AG20443 (cell line): ENCODE results near the gene UBTF.
A peak's percentile ranks its signal among the peaks of the same experiment; 100 is the strongest.

Source experiments
- DNase-seq: peaks from one replicate; pipeline ENCODE4 v3.0.0; 2012; ENCODE audit warnings: low spot score, mixed read lengths

UBTF gene

GRCh38 chr17:44219616-44220212 is at the start of gene UBTF:
TSS of gene UBTF (minus strand) at chr17:44219675. CDS start at chr17:44218229, 1,446 bp downstream.
- DNase-seq = peak; percentile 68

GRCh38 chr17:44268709-44269534 is 49.4 kb upstream of the UBTF start:
- no peak for DNase-seq

GRCh38 chr17:44267818-44268490 is 48.5 kb upstream of the UBTF start, which contains the start of gene SLC4A1:
TSS of gene SLC4A1 (minus strand) at chr17:44268135. CDS start at chr17:44262866, 5,269 bp downstream.
- no peak for DNase-seq

GRCh38 chr17:44267165-44267455 is 47.6 kb upstream of the UBTF start:
- no peak for DNase-seq

- DNase-seq = no peak
Measured at GRCh38 chr17:44266402-44267164, 47.1 kb upstream of the UBTF start.

GRCh38 chr17:44263345-44263902 is 43.9 kb upstream of the UBTF start:
- DNase-seq = no peak

- no peak for DNase-seq
Measured at GRCh38 chr17:44262654-44263225, 43.3 kb upstream of the UBTF start.

- no peak for DNase-seq
Measured at GRCh38 chr17:44260296-44260695, 40.8 kb upstream of the UBTF start.

GRCh38 chr17:44258811-44259351 is 39.4 kb upstream of the UBTF start:
- DNase-seq = no peak

GRCh38 chr17:44257815-44258760 is 38.6 kb upstream of the UBTF start:
- no peak for DNase-seq

- no peak for DNase-seq
Measured at GRCh38 chr17:44256671-44257070, 37.2 kb upstream of the UBTF start.

GRCh38 chr17:44255915-44256314 is 36.4 kb upstream of the UBTF start:
- DNase-seq = no peak

GRCh38 chr17:44254361-44255095 is 35.1 kb upstream of the UBTF start:
- no peak for DNase-seq

- DNase-seq = no peak
Measured at GRCh38 chr17:44253006-44253405, 33.5 kb upstream of the UBTF start.

GRCh38 chr17:44251062-44251461 is 31.6 kb upstream of the UBTF start:
- DNase-seq = no peak

GRCh38 chr17:44249501-44250246 is 30.2 kb upstream of the UBTF start:
- DNase-seq = no peak

- DNase-seq = no peak
Measured at GRCh38 chr17:44247876-44248736, 28.6 kb upstream of the UBTF start.

- no peak for DNase-seq
Measured at GRCh38 chr17:44247440-44247841, 28.0 kb upstream of the UBTF start.
